ENCODE measurements around the gene KRT20. TPM values are rescaled to one million over a fixed set of nuclear protein-coding genes. Genes with fewer than 3 reads are reported as not detected.

KRT20 gene
- total and polyA plus RNA-seq, 2 of the 8 experiments (the other 6 are each of a cell fraction or from before 2014, with no cell fraction given): not detected

DNA sequence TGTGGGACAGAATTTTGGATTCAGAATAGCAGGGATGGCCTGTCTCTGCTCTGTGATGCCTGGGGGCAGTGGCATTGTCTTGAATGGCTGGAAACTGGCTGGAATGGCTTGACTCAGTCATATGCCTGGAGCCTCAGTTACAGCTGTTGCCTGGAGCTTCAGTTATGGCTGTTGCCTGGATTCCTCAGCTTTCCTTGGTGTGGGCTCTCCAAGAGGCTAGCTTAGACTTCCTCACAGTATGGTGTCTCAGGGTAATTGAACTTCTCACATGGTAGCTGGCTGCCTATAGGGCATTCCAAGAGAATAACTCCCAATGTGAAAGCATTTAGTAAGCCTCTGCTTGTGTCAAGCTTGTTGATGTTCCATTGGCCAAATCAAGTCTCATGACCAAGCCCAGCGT is 31.3 kb upstream of the KRT20 start:
- no peak overlapping the region for H3K23ac ChIP-seq (ENCODE audit: insufficient read length)
- H3K79me2 ChIP-seq (ENCODE audit: control insufficient read depth in 1 of 2, insufficient read depth in 2 of 2, low read length in 2 of 2): no peaks in the 10 kb centered on the region
- H3K27me3 ChIP-seq (replicated peaks in 1 of 4; ENCODE audit: control insufficient read depth in 3 of 4, extremely low read depth in 1 of 4, insufficient read depth in 3 of 4, low read length in 3 of 4): no peaks in the 10 kb centered on the region
- ChIA-PET POLR2A (ENCODE audit: partially characterized antibody) (no interaction called here), CTCF (ENCODE audit: partially characterized antibody) (interaction anchor here (0.9 to 5.6 kb wide), 4 partner anchors 63 to 580 kb away, joined by 3 to 28 read pairs (median 4); no protein-coding TSS in a partner anchor)
- H2BK15ac ChIP-seq (ENCODE audit: low read length): no peak overlapping the region
- no peak overlapping the region for H3K14ac ChIP-seq (ENCODE audit: insufficient read length)
- 100% methylated on average over 1 of the region's 1 CpG; no CpG with 5 or more reads in 1 of the 2 experiments for WGBS, 2 experiments (ENCODE audit: extremely low coverage in 1 of 2, insufficient coverage in 1 of 2, insufficient read length in 1 of 2, insufficient replicate concordance in 2 of 2, low coverage in 1 of 2, low lambda C conversion rate in 2 of 2, missing lambda C conversion rate in 1 of 2)
- H3K9me3 ChIP-seq (ENCODE audit: insufficient read depth in 2 of 2, low read depth in 1 of 2, low read length in 1 of 2): no peaks in the 10 kb centered on the region
- H3K18ac ChIP-seq (ENCODE audit: extremely low read depth, low read length): no peak overlapping the region
- no peaks in the 10 kb centered on the region for H3K79me1 ChIP-seq (ENCODE audit: low read depth, low read length)
- no peak overlapping the region for H4K91ac ChIP-seq (replicated peaks; ENCODE audit: insufficient read length, low read length)
- H2AFZ ChIP-seq (ENCODE audit: low read length): no peak overlapping the region
- TF ChIP-seq RFX5 (IDR thresholded peaks at IDR 0.05; ENCODE audit: borderline replicate concordance, low read depth, low read length) (no peak), EGR1 (IDR thresholded peaks at IDR 0.05; ENCODE audit: borderline replicate concordance, low read depth, low read length) (no peak), SIX5 (IDR thresholded peaks at IDR 0.05; ENCODE audit: low read depth, low read length) (no peak), KDM4A (IDR thresholded peaks at IDR 0.05; ENCODE audit: low read depth, low read length, severe bottlenecking) (no peak), FOSL1 (IDR thresholded peaks at IDR 0.05; ENCODE audit: insufficient read depth, low read depth, low read length) (no peak), JUN (IDR thresholded peaks at IDR 0.05; ENCODE audit: low read depth, low read length) (no peak), NRF1 (IDR thresholded peaks at IDR 0.05; ENCODE audit: low read depth, low read length) (no peak), SRF (IDR thresholded peaks at IDR 0.05; ENCODE audit: low read depth, low read length) (no peak)
- FAIRE-seq (no peak), DNase-seq (ENCODE audit: low read depth in 1 of 2, low spot score in 2 of 2) (no peak)
- H3K36me3 ChIP-seq (ENCODE audit: control insufficient read depth in 2 of 4, insufficient read depth in 4 of 4, low read length in 3 of 4): no peaks in the 10 kb centered on the region
- H3K4me1 ChIP-seq (replicated peaks in 1 of 4; ENCODE audit: control insufficient read depth in 3 of 4, insufficient read depth in 4 of 4, low read length in 3 of 4): no peaks in the 10 kb centered on the region
- H4K5ac ChIP-seq (ENCODE audit: insufficient read length, low read depth, low read length): no peak overlapping the region
- H3K9ac ChIP-seq (replicated peaks in 1 of 4; ENCODE audit: extremely low read depth in 1 of 4, low read depth in 3 of 4, low read length in 3 of 4): no peak overlapping the region
- no peak overlapping the region for H3K56ac ChIP-seq (replicated peaks; ENCODE audit: insufficient read length, low read depth, low read length)
- no peak overlapping the region for H2BK5ac ChIP-seq (ENCODE audit: low read depth, low read length)
- no peak overlapping the region for H2BK120ac ChIP-seq (replicated peaks; ENCODE audit: low read depth, low read length)
- H4K20me1 ChIP-seq (replicated peaks in 1 of 2; ENCODE audit: control insufficient read depth in 1 of 2, insufficient read depth in 2 of 2, low read length in 2 of 2): no peaks in the 10 kb centered on the region
- H3K4me2 ChIP-seq (ENCODE audit: insufficient read depth in 1 of 2, low read depth in 2 of 2, low read length in 2 of 2): no peak overlapping the region
- H3K4ac ChIP-seq (replicated peaks; ENCODE audit: insufficient read length, low read depth, low read length): no peak overlapping the region
- no peak overlapping the region for H2BK20ac ChIP-seq (ENCODE audit: low read length)
- H3K4me3 ChIP-seq (ENCODE audit: extremely low read depth in 1 of 4, insufficient read depth in 2 of 4, low read depth in 3 of 4, low read length in 4 of 4): no peak overlapping the region
- H3K27ac ChIP-seq (ENCODE audit: low read depth, low read length): no peak overlapping the region
- H2AK5ac ChIP-seq (ENCODE audit: low read depth, low read length): no peak overlapping the region
- no peak overlapping the region for H4K8ac ChIP-seq (ENCODE audit: extremely low read depth, insufficient read depth, low read length)
- no peak overlapping the region for H2BK12ac ChIP-seq (ENCODE audit: low read depth, low read length)
- no peaks in the 10 kb centered on the region for H3K23me2 ChIP-seq (ENCODE audit: low read depth, low read length)
